Eye (tissue), 1 donor: ENCODE measurements around the gene ELF2.
"Not testable (repeated sequence)": the region's sequence is repeated elsewhere in the genome, so short reads cannot be mapped to it uniquely, and the experiment has no call there.

Experiments
- DNase-seq: peaks from one replicate; pipeline ENCODE4 v3.0.0-alpha.2; 2015

ELF2 gene

GRCh38 chr4:139017861-139018260 lies 159.2 kb downstream of the ELF2 start:
- DNase-seq: no peak

GRCh38 chr4:139015948-139016471 lies 161.0 kb downstream of the ELF2 start:
- DNase-seq: peak; percentile 87

GRCh38 chr4:139015269-139015947 lies 161.6 kb downstream of the ELF2 start, which contains the start of gene NOCT:
NOCT (plus strand) TSS chr4:139015781; CDS start chr4:139015982, 201 bp downstream.
- peak; percentile 96 for DNase-seq

GRCh38 chr4:139014371-139015268 lies 162.4 kb downstream of the ELF2 start:
- DNase-seq: no peak

GRCh38 chr4:139011225-139011950 lies 165.6 kb downstream of the ELF2 start:
- no peak for DNase-seq

GRCh38 chr4:139009702-139010101 lies 167.3 kb downstream of the ELF2 start:
- DNase-seq: no peak

GRCh38 chr4:139008278-139008677 lies 168.7 kb downstream of the ELF2 start:
- DNase-seq: not testable (repeated sequence)

- DNase-seq: no peak
These were observed 169.4 kb downstream of the ELF2 start for GRCh38 chr4:139007640-139008039.
